ENCODE measurements around the gene NOP9.

- TF ChIP-seq CTCF (IDR thresholded peaks at IDR 0.05; ENCODE audit: low read depth, low read length, poor library complexity, severe bottlenecking) (no peak), EZH2phosphoT487 (IDR thresholded peaks at IDR 0.05; ENCODE audit: borderline replicate concordance, low read length) (no peak)
Observed at GRCh38 chr14:24280797-24281460, 18.7 kb upstream of the NOP9 start.
